ENCODE results near the gene SLC6A20.

The SLC6A20 gene

DNA sequence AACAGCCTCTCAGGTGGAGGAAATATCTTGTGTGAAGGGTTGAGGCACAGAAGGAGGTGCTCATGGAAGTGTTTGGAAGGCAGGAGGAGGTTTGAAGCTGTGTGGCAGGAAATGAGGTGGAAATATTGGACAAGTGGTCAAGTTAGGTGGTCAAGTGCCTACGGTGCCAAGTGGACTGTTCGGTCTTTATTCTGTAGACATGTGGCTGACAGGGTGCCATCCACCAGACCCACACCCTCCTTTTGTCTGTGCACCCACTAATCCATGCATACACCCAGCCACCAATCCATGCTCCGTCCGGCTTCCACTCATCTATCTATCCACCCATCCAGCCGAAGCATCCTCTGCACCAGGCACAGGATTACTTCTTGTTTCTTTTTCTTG, 2.2 kb downstream of the SLC6A20 start:
- Histone ChIP-seq H3K4me1 (ENCODE audit: control insufficient read depth, insufficient read depth, low read length) (no peaks in the 10 kb centered on the region), H3K27ac (ENCODE audit: extremely low read depth, low read depth, low read length) (no peak overlapping the region), H3K9me3 (ENCODE audit: control insufficient read depth, insufficient read depth, low read depth, low read length) (no peaks in the 10 kb centered on the region), H3K4me3 (ENCODE audit: low read depth, low read length) (no peak overlapping the region), H3K36me3 (ENCODE audit: control insufficient read depth in 2 of 2, insufficient read depth in 1 of 2, low read length in 2 of 2) (no peaks in the 10 kb centered on the region)
- TF ChIP-seq KLF1 (tag by site-specific recombination; IDR thresholded peaks at IDR 0.05) (no peak), ZNF626 (tag by site-specific recombination; IDR thresholded peaks at IDR 0.05) (no peak), ZNF311 (tag by site-specific recombination; IDR thresholded peaks at IDR 0.05; ENCODE audit: borderline replicate concordance) (no peak), ZNF341 (tag by site-specific recombination; IDR thresholded peaks at IDR 0.05; ENCODE audit: low read depth) (no peak), ZFP41 (tag by site-specific recombination; IDR thresholded peaks at IDR 0.05; ENCODE audit: borderline replicate concordance) (no peak), ZNF37A (tag by site-specific recombination; IDR thresholded peaks at IDR 0.05) (no peak), ZSCAN18 (tag by site-specific recombination; IDR thresholded peaks at IDR 0.05) (no peak), BCL11A (tag by site-specific recombination; IDR thresholded peaks at IDR 0.05; ENCODE audit: low read depth) (no peak), ZNF112 (tag by site-specific recombination; IDR thresholded peaks at IDR 0.05) (no peak), ZNF214 (tag by site-specific recombination; IDR thresholded peaks at IDR 0.05; ENCODE audit: borderline replicate concordance) (no peak), ZNF530 (tag by site-specific recombination; IDR thresholded peaks at IDR 0.05; ENCODE audit: low read depth) (no peak), AEBP2 (tag by site-specific recombination; IDR thresholded peaks at IDR 0.05; ENCODE audit: borderline replicate concordance) (no peak)
- ChIA-PET POLR2A (no interaction called here), CTCF (interaction anchor here (0.6 kb wide), 1 partner anchor 275 kb away, joined by 3 read pairs; no protein-coding TSS in a partner anchor)

DNA sequence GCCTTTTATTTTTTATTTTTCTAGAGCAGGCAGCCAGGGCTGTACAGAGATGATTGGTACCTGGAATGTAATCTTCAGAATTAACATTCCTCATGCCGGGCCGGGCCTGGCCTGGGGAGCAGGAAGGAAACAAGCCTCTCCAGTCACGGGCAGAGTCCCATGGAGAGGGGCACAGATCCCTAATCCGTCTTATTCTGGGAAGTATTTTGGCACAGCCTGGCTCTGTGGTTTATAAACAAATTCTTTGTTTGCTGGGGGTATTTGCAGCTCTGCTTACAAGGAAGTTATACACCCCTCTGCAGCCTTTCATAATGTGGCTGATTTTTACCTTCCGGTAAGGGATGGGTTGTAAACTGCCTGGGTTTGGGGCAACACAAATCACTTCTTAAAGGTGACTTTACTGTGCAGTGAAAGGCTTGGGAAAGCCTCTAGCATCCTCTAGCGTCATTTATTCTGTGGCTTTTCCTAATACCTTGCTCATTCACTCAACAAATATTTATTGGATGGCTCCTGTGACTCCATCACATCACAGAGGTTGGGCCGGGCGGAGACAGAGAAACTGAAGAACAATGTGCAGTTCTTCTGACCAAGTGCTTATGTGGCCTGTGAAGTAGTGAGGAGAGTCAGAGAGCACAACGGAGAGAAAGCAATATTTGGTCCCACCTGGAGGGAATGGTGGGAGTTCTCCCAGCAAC, 2.7 kb downstream of the SLC6A20 start:
- Histone ChIP-seq H3K4me1 (ENCODE audit: control insufficient read depth, insufficient read depth, low read length) (no peaks in the 10 kb centered on the region), H3K4me3 (ENCODE audit: low read depth, low read length) (no peak overlapping the region), H3K27ac (ENCODE audit: extremely low read depth, low read depth, low read length) (no peak overlapping the region), H3K36me3 (ENCODE audit: control insufficient read depth in 2 of 2, insufficient read depth in 1 of 2, low read length in 2 of 2) (no peaks in the 10 kb centered on the region), H3K9me3 (ENCODE audit: control insufficient read depth, insufficient read depth, low read depth, low read length) (no peaks in the 10 kb centered on the region)
- TF ChIP-seq WT1 (tag by site-specific recombination; IDR thresholded peaks at IDR 0.05) (no peak), ZBTB21 (tag by site-specific recombination; IDR thresholded peaks at IDR 0.05) (no peak)
- POLR2A ChIA-PET: no interaction called here
- CTCF ChIA-PET: no interaction called here

GRCh38 chr3:45792516-45793172, 3.7 kb downstream of the SLC6A20 start:
- Histone ChIP-seq H3K36me3 (ENCODE audit: control insufficient read depth in 2 of 2, insufficient read depth in 1 of 2, low read length in 2 of 2) (no peaks in the 10 kb centered on the region), H3K9me3 (ENCODE audit: control insufficient read depth, insufficient read depth, low read depth, low read length) (no peaks in the 10 kb centered on the region), H3K27ac (ENCODE audit: extremely low read depth, low read depth, low read length) (no peak overlapping the region), H3K4me1 (ENCODE audit: control insufficient read depth, insufficient read depth, low read length) (no peaks in the 10 kb centered on the region), H3K4me3 (ENCODE audit: low read depth, low read length) (no peak overlapping the region)
- TF ChIP-seq HOXD13 (CRISPR knock-in tag; IDR thresholded peaks at IDR 0.05; ENCODE audit: borderline replicate concordance) (no peak), REPIN1 (tag by site-specific recombination; IDR thresholded peaks at IDR 0.05; ENCODE audit: low read depth) (no peak), GLI4 (tag by site-specific recombination; IDR thresholded peaks at IDR 0.05) (no peak), ZNF624 (tag by site-specific recombination; IDR thresholded peaks at IDR 0.05) (no peak), ZNF785 (tag by site-specific recombination; IDR thresholded peaks at IDR 0.05) (no peak)
- TF ChIP-seq, protein P1, sequence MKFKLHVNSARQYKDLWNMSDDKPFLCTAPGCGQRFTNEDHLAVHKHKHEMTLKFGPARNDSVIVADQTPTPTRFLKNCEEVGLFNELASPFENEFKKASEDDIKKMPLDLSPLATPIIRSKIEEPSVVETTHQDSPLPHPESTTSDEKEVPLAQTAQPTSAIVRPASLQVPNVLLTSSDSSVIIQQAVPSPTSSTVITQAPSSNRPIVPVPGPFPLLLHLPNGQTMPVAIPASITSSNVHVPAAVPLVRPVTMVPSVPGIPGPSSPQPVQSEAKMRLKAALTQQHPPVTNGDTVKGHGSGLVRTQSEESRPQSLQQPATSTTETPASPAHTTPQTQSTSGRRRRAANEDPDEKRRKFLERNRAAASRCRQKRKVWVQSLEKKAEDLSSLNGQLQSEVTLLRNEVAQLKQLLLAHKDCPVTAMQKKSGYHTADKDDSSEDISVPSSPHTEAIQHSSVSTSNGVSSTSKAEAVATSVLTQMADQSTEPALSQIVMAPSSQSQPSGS (tag by site-specific recombination; IDR thresholded peaks at IDR 0.05; ENCODE audit: low read depth): no peak
- TF ChIP-seq, protein P2, sequence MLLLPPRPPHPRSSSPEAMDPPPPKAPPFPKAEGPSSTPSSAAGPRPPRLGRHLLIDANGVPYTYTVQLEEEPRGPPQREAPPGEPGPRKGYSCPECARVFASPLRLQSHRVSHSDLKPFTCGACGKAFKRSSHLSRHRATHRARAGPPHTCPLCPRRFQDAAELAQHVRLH (tag by site-specific recombination; IDR thresholded peaks at IDR 0.05): no peak
- ChIA-PET POLR2A (no interaction called here), CTCF (no interaction called here)

Measured in HEK293 (cell line).